AG09319 (cell line): ENCODE results near the gene NUP155.
"Not testable (repeated sequence)": the region's sequence is repeated elsewhere in the genome, so short reads cannot be mapped to it uniquely, and the experiment has no call there.

ENCODE experiments used
- DNase-seq: peaks from one replicate; pipeline ENCODE4 v3.0.0-alpha.2; 2010; ENCODE audit warnings: low read depth; ENCODE audit errors: extremely low read depth
- CTCF ChIP-seq: IDR thresholded peaks from 2 replicates; pipeline ENCODE4 v1.5.1; 2011; ENCODE audit warnings: low read depth, mild to moderate bottlenecking, inconsistent platforms, low read length, moderate library complexity

Gene NUP155

DNA sequence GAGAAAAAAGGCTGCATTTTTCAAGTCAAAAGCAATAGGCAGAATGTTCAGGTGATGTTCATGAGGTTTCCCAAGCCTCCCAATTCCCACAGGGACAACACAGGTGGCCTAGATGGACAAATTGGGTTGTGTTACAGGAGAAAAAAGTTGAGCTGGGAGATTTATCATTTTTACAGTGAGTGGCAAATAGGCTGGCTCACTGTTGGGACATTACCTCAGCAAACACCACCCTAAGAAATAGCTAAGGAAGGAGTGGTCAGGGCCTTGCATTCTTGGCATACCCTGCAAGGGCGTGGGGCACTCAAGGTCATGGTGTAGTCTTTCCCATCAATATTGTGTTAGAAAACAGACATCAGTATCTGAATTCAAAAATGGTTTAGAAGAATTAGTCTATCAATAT lies 98.4 kb downstream of the NUP155 start:
- no peak for TF ChIP-seq CTCF
- DNase-seq: no peak

DNA sequence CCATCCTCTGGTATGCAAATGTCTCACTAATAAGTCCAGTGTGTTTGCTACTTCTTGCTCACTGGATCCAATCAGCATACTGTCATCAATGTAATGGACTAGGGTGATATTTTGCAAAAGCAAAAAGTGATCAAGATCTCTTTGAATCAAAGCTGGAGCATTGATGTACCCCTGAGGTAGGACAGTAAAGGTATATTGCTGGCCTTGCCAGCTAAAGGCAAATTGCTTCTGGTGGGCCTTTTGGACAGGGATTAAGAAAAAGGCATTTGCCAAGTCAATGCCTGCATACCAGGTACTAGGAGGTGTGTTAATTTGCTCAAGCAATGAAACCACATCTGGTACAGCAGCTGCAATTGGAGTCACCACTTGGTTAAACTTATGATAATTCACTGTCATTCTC lies 102.8 kb downstream of the NUP155 start:
- DNase-seq: not testable (repeated sequence)

- DNase-seq: no peak
- TF ChIP-seq CTCF: no peak
Observed at GRCh38 chr5:37255774-37256358, 115.0 kb downstream of the NUP155 start.

- no peak for TF ChIP-seq CTCF
- DNase-seq: no peak
Observed at GRCh38 chr5:37254581-37254980, 116.3 kb downstream of the NUP155 start.

GRCh38 chr5:37251665-37252064 lies 119.2 kb downstream of the NUP155 start:
- DNase-seq: no peak
- no peak for TF ChIP-seq CTCF

GRCh38 chr5:37249815-37250164 lies 121.1 kb downstream of the NUP155 start:
- no peak for TF ChIP-seq CTCF
- DNase-seq: no peak

DNA sequence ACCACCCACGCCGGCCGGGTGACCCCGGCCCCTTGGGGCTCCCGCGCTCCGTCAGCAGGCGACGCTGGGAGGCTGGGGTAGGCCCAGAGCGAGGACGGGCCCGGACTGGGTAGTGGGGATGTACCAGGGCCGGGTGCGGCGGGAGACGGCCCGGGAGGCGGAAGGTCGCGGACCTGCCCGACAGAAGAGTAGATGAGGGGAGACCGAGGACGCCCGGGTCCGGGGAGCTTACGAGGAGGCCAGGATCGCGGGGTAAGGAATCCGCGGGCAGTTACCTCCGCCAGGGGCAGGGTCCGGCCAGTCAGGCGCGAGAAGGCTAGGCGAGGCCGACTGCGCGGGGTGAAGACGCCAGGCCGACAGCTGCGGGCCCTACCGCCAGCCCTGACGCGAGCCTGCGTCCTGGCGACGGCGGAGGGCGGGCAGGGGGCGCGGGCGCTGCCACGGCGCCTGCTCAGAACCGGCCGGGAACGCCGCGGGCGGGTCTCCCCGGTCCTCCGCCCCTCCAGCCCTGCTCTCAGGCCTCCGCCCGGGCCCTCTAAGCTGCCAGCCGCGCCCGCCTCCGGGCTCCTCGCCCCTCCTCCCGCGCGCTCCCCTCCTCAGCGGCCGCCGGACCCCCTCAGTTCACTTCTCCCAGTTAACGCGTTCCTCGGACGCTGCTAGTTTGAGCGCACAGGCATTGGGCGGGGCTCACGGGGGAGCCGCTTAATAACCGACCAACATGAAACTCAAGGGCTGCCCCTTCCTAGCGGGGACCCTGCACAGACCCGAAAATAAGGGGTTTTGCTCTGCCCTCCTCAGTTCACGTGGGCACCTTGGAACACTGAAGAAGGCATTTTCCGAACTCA lies 121.7 kb downstream of the NUP155 start, which contains the start of gene CPLANE1:
Gene CPLANE1, minus strand, starts transcription at position 407 of the 845 bp plus-strand sequence. CDS start 1,678 bp downstream, outside the sequence.
- no peak; the same call in 1 of the 2 replicates for TF ChIP-seq CTCF
- DNase-seq: peak; percentile 54
